BE2C (cell line): ENCODE measurements around the gene IQSEC1.
A peak's percentile ranks its signal among the peaks of the same experiment; 100 is the strongest.

Experiments used
- DNase-seq: peaks from one replicate; pipeline ENCODE4 v3.0.0-alpha.2; 2020
- H3K27me3 ChIP-seq: fragments of 250-450 bp; sonication (Bioruptor Pico); 2 replicates; pipeline ENCODE4 v1.5.1; 2020; ENCODE audit warnings: mild to moderate bottlenecking
- H3K36me3 ChIP-seq: fragments of 250-450 bp; sonication (Bioruptor Pico); 2 replicates; pipeline ENCODE4 v1.5.1; 2020; ENCODE audit warnings: mild to moderate bottlenecking
- H3K4me1 ChIP-seq: fragments of 250-450 bp; sonication (Bioruptor Pico); 2 replicates; pipeline ENCODE4 v1.5.1; 2020
- H3K4me3 ChIP-seq: 2 replicates; pipeline ENCODE4 v1.5.1; 2011; ENCODE audit warnings: low read depth, low read length
- H3K9me3 ChIP-seq: fragments of 250-450 bp; sonication (Bioruptor Pico); 2 replicates; pipeline ENCODE4 v1.5.1; 2020
- CTCF ChIP-seq: IDR thresholded peaks from 2 replicates; pipeline ENCODE4 v1.5.1; 2012; ENCODE audit warnings: mild to moderate bottlenecking, low read depth, low read length

Gene IQSEC1

GRCh38 chr3:13052191-13052820 lies 20.9 kb downstream of the IQSEC1 start:
- Histone ChIP-seq H3K36me3 (no peaks in the 10 kb centered on the region), H3K27me3 (no peaks in the 10 kb centered on the region), H3K4me1 (no peaks in the 10 kb centered on the region; the same call in 1 of the 2 replicates), H3K4me3 (no peak overlapping the region), H3K9me3 (no peaks in the 10 kb centered on the region)
- no peak for TF ChIP-seq CTCF
- DNase-seq = no peak

GRCh38 chr3:13051581-13051980 lies 21.6 kb downstream of the IQSEC1 start:
- Histone ChIP-seq H3K4me1 (peaks cover 5% of the 10 kb centered on the region), H3K36me3 (no peaks in the 10 kb centered on the region), H3K9me3 (no peaks in the 10 kb centered on the region), H3K27me3 (no peaks in the 10 kb centered on the region), H3K4me3 (no peak overlapping the region)
- no peak for DNase-seq
- TF ChIP-seq CTCF = no peak

- Histone ChIP-seq H3K4me1 (peaks cover 9% of the 10 kb centered on the region), H3K27me3 (no peaks in the 10 kb centered on the region), H3K36me3 (no peaks in the 10 kb centered on the region), H3K9me3 (no peaks in the 10 kb centered on the region), H3K4me3 (no peak overlapping the region)
- no peak for TF ChIP-seq CTCF
- no peak for DNase-seq
Observed at GRCh38 chr3:13051066-13051465, 22.2 kb downstream of the IQSEC1 start.

- Histone ChIP-seq H3K36me3 (no peaks in the 10 kb centered on the region), H3K27me3 (no peaks in the 10 kb centered on the region), H3K4me3 (no peak overlapping the region), H3K9me3 (no peaks in the 10 kb centered on the region), H3K4me1 (peaks cover 15% of the 10 kb centered on the region)
- no peak for DNase-seq
- no peak for TF ChIP-seq CTCF
Observed at GRCh38 chr3:13050446-13050845, 22.8 kb downstream of the IQSEC1 start.

GRCh38 chr3:13049400-13049799 lies 23.8 kb downstream of the IQSEC1 start:
- no peak for TF ChIP-seq CTCF
- no peak for DNase-seq
- Histone ChIP-seq H3K9me3 (no peaks in the 10 kb centered on the region), H3K4me1 (peaks cover 21% of the 10 kb centered on the region), H3K4me3 (no peak overlapping the region), H3K27me3 (no peaks in the 10 kb centered on the region), H3K36me3 (no peaks in the 10 kb centered on the region)

GRCh38 chr3:13047296-13048165 lies 25.7 kb downstream of the IQSEC1 start:
- TF ChIP-seq CTCF = peak; percentile 35; the same call in 1 of the 2 replicates
- no peak overlapping the region for H3K4me3 ChIP-seq
- DNase-seq = no peak
- peaks cover 28% of the 10 kb centered on the region for H3K4me1 ChIP-seq
- no peaks in the 10 kb centered on the region for H3K9me3 ChIP-seq
- H3K27me3 ChIP-seq = no peaks in the 10 kb centered on the region
- no peaks in the 10 kb centered on the region for H3K36me3 ChIP-seq
